ENCODE measurements around the gene PLBD1.

- TF ChIP-seq, protein P1, sequence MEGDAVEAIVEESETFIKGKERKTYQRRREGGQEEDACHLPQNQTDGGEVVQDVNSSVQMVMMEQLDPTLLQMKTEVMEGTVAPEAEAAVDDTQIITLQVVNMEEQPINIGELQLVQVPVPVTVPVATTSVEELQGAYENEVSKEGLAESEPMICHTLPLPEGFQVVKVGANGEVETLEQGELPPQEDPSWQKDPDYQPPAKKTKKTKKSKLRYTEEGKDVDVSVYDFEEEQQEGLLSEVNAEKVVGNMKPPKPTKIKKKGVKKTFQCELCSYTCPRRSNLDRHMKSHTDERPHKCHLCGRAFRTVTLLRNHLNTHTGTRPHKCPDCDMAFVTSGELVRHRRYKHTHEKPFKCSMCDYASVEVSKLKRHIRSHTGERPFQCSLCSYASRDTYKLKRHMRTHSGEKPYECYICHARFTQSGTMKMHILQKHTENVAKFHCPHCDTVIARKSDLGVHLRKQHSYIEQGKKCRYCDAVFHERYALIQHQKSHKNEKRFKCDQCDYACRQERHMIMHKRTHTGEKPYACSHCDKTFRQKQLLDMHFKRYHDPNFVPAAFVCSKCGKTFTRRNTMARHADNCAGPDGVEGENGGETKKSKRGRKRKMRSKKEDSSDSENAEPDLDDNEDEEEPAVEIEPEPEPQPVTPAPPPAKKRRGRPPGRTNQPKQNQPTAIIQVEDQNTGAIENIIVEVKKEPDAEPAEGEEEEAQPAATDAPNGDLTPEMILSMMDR (IDR thresholded peaks at IDR 0.05) = no peak
- TF ChIP-seq POLR2A (IDR thresholded peaks at IDR 0.05) (no peak), POLR2AphosphoS5 (IDR thresholded peaks at IDR 0.05) (no peak), EP300 (IDR thresholded peaks at IDR 0.05; ENCODE audit: low read depth) (no peak)
Measured at GRCh38 chr12:14548609-14549008, 19.1 kb downstream of the PLBD1 start.

Measured in transverse colon (tissue), 4 donors.